ENCODE data around the gene PRRC2A. TPM values are rescaled to one million over a fixed set of nuclear protein-coding genes. Genes with fewer than 3 reads are reported as not detected.

The PRRC2A gene
- total RNA-seq, 1 experiment from 2014 or later = 32.0 TPM

GRCh38 chr6:31615748-31616147, 4.8 kb upstream of the PRRC2A start:
- in situ Hi-C loops (cut with HindIII; ENCODE audit: low pct_unique_long_range_greater_than_20kb, low sequenced_read_pairs) = no loop called here
- DNase-seq (ENCODE audit: low read depth, low spot score) = no peak

GRCh38 chr6:31617010-31617409, 3.5 kb upstream of the PRRC2A start:
- in situ Hi-C loops (cut with HindIII; ENCODE audit: low pct_unique_long_range_greater_than_20kb, low sequenced_read_pairs) = no loop called here
- no peak for DNase-seq (ENCODE audit: low read depth, low spot score)

- in situ Hi-C loops (cut with HindIII; ENCODE audit: low pct_unique_long_range_greater_than_20kb, low sequenced_read_pairs) = no loop called here
- DNase-seq (ENCODE audit: low read depth, low spot score) = peak; percentile 98
Measured at GRCh38 chr6:31619805-31620585, 520 bp upstream of the PRRC2A start.

GRCh38 chr6:31621320-31621939, 915 bp downstream of the PRRC2A start:
- no peak for DNase-seq (ENCODE audit: low read depth, low spot score)
- in situ Hi-C loops (cut with HindIII; ENCODE audit: low pct_unique_long_range_greater_than_20kb, low sequenced_read_pairs) = no loop called here

- in situ Hi-C loops (cut with HindIII; ENCODE audit: low pct_unique_long_range_greater_than_20kb, low sequenced_read_pairs) = no loop called here
- no peak for DNase-seq (ENCODE audit: low read depth, low spot score)
Measured at GRCh38 chr6:31621991-31622390, 1.5 kb downstream of the PRRC2A start.

- DNase-seq (ENCODE audit: low read depth, low spot score) = no peak
- in situ Hi-C loops (cut with HindIII; ENCODE audit: low pct_unique_long_range_greater_than_20kb, low sequenced_read_pairs) = no loop called here
Measured at GRCh38 chr6:31622684-31623091, 2.2 kb downstream of the PRRC2A start.

- in situ Hi-C loops (cut with HindIII; ENCODE audit: low pct_unique_long_range_greater_than_20kb, low sequenced_read_pairs) = no loop called here
- no peak for DNase-seq (ENCODE audit: low read depth, low spot score)
Measured at GRCh38 chr6:31624070-31624469, 3.6 kb downstream of the PRRC2A start.

GRCh38 chr6:31626952-31627351, 6.4 kb downstream of the PRRC2A start:
- in situ Hi-C loops (cut with HindIII; ENCODE audit: low pct_unique_long_range_greater_than_20kb, low sequenced_read_pairs) = no loop called here
- DNase-seq (ENCODE audit: low read depth, low spot score) = no peak

- DNase-seq (ENCODE audit: low read depth, low spot score) = no peak
- in situ Hi-C loops (cut with HindIII; ENCODE audit: low pct_unique_long_range_greater_than_20kb, low sequenced_read_pairs) = no loop called here
Measured at GRCh38 chr6:31627690-31628287, 7.3 kb downstream of the PRRC2A start.

GRCh38 chr6:31629014-31629413, 8.5 kb downstream of the PRRC2A start:
- DNase-seq (ENCODE audit: low read depth, low spot score) = no peak
- in situ Hi-C loops (cut with HindIII; ENCODE audit: low pct_unique_long_range_greater_than_20kb, low sequenced_read_pairs) = no loop called here

- in situ Hi-C loops (cut with HindIII; ENCODE audit: low pct_unique_long_range_greater_than_20kb, low sequenced_read_pairs) = no loop called here
- no peak for DNase-seq (ENCODE audit: low read depth, low spot score)
Measured at GRCh38 chr6:31630177-31630934, 9.8 kb downstream of the PRRC2A start.

- in situ Hi-C loops (cut with HindIII; ENCODE audit: low pct_unique_long_range_greater_than_20kb, low sequenced_read_pairs) = no loop called here
- no peak for DNase-seq (ENCODE audit: low read depth, low spot score)
Measured at GRCh38 chr6:31631209-31631608, 10.7 kb downstream of the PRRC2A start.

- in situ Hi-C loops (cut with HindIII; ENCODE audit: low pct_unique_long_range_greater_than_20kb, low sequenced_read_pairs) = no loop called here
- DNase-seq (ENCODE audit: low read depth, low spot score) = no peak
Measured at GRCh38 chr6:31631681-31632278, 11.3 kb downstream of the PRRC2A start.

- DNase-seq (ENCODE audit: low read depth, low spot score) = no peak
- in situ Hi-C loops (cut with HindIII; ENCODE audit: low pct_unique_long_range_greater_than_20kb, low sequenced_read_pairs) = no loop called here
Measured at GRCh38 chr6:31632279-31632946, 11.9 kb downstream of the PRRC2A start.

GRCh38 chr6:31633447-31633846, 12.9 kb downstream of the PRRC2A start:
- in situ Hi-C loops (cut with HindIII; ENCODE audit: low pct_unique_long_range_greater_than_20kb, low sequenced_read_pairs) = no loop called here
- DNase-seq (ENCODE audit: low read depth, low spot score) = no peak

- in situ Hi-C loops (cut with HindIII; ENCODE audit: low pct_unique_long_range_greater_than_20kb, low sequenced_read_pairs) = no loop called here
- DNase-seq (ENCODE audit: low read depth, low spot score) = no peak
Measured at GRCh38 chr6:31634131-31634530, 13.6 kb downstream of the PRRC2A start.

GRCh38 chr6:31634969-31635575, 14.6 kb downstream of the PRRC2A start:
- in situ Hi-C loops (cut with HindIII; ENCODE audit: low pct_unique_long_range_greater_than_20kb, low sequenced_read_pairs) = no loop called here
- DNase-seq (ENCODE audit: low read depth, low spot score) = peak; percentile 26

All from SK-MEL-5 (cell line).